NCI-H146 treated with DMSO at 0.1 percent for 48 hours (cell line): ENCODE measurements around the gene SEL1L2.

ENCODE experiments used
- DNase-seq: peaks from one replicate; lab custom pipeline; 2025; ENCODE audit not compliant: unreplicated experiment; lab: John Stamatoyannopoulos, UW

SEL1L2 gene

DNA sequence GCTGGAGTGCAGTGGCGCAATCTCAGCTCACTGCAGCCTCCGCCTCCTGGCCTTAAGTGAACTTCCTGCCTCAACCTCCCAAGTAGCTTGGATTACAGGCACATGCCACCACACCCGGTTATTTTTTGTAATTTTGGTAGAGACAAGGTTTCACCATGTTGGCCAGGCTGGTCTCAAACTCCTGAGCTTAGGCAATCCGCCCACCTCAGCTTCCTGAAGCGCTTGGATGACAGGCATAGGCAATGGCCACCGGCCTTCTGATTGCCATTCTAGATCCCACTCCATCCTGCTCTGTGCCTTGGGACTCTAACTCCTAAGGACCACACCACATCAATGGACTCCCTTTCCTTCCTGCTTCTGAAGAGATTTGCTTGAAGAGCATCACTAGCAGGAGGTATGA lies 60.6 kb downstream of the SEL1L2 start:
- no peak for DNase-seq

DNA sequence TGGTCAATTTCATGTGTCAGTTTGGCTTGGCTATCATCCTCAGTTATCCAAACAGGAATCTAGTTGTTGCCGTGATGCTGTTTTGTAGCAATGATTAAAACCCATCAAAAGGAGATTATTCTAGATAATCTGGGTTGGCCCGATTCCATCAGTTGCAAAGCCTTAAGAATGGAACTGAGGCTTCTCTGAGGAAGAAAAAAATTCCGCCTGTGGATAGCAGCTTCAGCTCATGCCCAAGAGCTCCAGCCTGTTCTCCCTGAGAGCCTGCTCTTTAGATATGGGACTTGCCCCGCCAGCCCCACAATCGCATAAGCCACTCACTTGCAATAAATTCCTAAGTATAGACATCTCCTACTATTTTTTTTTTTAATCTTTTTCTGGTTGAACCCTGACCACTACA lies 61.5 kb downstream of the SEL1L2 start:
- DNase-seq, result no peak

DNA sequence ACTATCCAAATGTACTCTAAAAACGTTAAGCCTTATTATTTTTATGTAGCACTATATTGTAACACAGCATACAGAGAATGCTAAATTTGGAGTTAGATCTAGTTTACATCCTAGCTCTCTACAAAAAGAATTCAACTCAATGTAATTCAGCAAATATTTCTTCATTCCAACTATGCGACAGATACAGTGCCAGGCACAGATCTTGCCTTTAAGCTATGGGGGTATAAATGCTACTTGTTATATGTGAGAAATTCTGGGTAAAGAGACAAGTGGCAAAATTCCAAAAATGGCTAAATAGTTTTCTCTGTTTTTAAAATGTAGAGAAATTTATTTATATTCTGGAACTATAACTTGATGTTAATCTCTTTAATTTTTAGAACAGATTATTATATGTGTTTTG lies 63.2 kb downstream of the SEL1L2 start:
- DNase-seq, result no peak

DNA sequence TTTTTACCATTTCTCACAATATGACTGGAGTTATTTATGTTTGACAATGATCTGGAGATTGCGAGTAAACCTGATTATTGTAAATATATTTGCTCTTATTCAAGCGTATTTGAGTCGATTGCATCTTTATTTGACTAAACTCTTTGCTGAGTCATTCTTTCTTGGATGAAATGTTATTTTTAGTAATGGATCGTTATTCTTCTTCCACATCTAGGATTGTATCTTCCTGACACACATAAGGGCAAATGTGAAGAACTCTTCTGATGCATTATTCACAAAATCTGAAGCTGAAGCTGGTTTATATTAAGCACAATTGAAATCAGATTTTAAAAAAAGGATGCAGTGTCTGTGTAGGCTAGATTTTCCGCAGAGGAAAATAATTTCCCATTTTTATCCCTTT lies 68.2 kb downstream of the SEL1L2 start:
- DNase-seq, result no peak

DNA sequence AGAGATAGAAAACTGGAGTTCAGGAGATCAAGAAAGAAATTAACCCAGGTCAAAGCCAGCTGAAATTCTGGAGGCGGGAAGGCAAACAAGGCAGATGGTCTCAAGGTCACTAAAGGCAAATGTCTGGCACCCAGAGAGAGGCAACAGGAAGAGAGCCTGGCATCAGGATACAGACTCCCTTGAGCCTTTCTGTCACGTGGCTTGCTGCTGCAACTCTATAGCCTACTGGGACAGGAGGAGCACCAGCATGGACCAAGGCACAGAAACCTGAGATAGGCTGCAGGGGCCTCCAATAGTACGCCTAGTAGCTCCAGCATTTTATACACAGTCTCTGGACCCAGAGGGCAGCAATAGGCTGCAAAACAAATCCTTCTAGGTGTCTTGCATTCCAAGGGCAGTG lies 75.1 kb downstream of the SEL1L2 start:
- DNase-seq, result no peak

DNA sequence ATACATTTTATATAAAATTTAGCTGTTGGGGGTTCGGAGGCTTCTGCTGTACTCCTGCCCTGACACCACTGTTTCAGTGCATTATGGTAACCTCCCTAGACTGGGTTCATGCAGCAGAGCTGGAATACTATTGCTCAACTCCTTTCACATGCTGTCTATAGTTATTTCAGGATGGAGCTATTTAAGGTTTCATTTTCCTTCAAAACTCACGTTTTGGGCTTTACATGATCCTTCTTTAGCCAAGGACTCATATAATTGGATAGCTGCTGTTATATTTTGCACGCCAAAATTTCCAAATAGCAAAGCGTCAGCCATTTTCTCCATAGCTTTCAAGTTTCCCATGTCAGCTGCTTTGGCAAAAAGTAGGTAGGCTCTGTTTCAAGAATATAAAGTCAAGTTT lies 76.8 kb downstream of the SEL1L2 start:
- no peak for DNase-seq

DNA sequence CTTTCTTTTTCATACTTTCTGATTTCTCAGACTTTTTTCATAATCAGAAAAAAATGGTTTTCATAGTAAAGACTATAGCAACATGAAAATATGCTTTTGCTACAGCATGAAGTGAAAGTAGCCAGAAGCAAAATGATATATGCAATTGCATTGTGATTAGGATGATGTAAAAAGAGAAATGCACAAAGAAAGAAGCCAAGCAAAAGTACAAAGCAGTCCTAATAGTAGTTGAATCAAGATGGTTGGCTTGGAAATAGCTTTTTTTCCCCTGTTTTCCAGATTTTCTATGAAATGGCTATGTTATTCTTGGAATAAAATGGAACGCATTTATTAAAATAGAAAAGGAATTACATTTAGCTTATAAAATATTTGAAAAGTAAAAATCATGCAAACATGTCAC lies 77.3 kb downstream of the SEL1L2 start:
- no peak for DNase-seq

DNA sequence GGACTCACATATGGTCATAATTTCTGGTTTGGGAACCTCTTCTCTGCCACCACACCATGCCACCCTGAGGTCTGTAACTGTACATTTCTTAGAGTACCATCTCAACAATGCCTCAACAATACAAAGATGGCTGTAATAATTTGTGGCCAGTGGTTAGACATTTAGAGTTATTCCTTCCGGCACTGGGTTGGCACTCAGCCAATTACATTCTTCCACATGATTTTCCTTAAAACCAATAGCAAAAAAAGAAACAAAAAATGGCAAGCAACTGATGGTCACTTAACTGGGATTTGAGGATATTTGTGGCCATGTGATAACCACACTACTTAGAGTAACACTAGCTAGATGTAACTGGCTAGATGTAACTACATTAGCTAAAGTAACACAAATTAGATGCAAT lies 79.9 kb downstream of the SEL1L2 start:
- DNase-seq, result no peak

DNA sequence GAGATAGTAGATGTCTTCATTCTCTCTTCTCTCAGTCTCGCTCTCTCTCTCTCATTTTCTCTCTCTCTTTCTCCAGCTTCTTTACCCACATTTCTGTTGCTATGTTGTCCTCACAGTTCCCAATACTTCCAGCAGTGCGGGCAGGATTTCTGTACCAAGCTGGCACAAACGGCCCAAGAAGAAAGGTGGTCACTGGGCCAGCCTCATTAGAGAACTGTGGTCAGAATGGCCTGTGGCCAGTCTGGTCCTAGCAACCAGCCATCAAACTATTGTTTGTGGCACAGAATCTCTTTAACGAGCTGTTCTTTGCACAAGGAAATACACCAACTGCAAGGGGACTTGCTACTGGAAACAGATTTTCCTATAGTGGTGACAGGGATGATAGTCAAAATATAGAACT lies 81.3 kb downstream of the SEL1L2 start:
- DNase-seq, result no peak

DNA sequence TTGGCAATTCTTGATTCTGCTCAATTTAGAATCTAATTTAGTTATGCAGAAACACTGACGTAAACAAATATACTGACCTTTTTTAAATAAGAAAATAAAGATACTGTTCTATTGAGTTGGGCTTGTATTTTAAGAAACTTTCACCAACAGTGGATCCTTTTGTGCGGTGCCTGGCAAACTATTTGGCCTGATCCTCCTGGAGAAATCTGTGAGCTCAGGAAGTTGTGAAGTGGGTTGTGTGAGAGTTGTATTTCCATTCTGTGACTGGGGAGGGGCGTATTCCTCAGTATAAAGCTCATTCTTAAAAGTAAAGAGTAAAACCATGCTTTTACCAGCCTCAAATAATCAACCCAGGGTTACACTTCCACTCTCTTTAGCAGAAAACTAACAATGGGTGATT lies 85.6 kb downstream of the SEL1L2 start:
- no peak for DNase-seq

DNA sequence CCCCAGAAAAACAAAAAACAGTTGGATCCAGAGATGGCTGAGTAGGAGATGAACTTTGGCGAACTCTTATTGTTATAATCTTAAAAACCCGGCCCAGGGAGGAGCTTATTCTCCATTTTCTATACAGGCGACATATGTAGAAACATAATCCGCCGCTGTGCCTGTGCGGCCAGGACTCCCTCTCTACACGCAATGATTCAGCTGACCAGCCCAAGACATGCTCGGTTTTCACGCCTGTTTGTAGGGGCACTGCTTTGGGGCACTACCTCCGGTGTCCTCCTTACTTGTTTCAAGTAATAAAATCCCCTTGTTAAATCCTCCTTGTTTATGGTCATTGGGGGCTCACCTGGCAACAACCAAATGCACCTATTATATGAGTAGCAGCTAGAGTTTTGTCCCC lies 89.9 kb downstream of the SEL1L2 start:
- no peak for DNase-seq

DNA sequence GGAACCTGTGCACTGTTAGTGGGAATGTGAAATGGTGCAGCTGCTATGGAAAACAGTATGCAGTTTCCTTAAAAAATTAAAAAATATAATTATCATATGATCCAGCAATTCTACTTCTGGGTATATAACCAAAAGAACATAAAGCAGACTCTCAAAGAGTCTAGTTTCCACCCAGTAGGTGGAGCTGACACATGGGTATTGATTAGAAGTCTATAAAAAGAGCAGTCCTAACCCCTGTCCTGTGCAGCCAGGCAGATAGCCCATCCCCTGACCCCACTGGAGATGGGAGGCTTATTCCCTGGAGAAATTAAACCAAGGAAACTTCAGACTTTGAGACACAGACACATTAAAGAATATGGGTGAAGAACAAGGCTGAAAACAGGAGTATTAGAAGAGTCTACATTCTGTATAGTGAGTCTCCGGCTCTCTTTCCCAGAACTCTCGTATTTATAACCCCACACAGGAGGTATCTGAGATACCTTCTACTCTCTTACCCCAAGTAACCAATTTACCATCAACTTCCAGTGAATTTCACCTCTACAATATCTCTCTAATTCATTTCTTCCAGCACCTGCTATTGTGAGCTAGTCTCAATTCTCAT lies 92.3 kb downstream of the SEL1L2 start:
- no peak for DNase-seq

DNA sequence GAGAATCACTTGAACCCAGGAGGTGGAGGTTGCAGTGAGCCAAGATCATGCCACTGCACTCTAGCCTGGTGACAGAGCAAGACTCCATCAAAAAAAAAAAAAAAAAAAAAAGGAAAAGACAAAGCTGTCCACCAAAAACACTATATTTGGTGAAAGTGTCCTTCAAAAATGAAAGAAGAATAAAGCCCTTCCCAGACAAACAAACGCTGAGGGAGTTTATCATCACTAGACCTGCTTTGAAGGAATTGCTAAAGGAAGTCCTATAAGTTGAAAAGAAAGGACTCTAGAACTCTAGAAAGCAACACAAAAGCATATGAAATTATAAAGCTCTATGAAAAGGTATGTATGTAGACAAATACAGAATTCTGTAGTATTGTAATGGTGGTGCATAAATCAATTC lies 98.8 kb downstream of the SEL1L2 start:
- DNase-seq, result no peak

DNA sequence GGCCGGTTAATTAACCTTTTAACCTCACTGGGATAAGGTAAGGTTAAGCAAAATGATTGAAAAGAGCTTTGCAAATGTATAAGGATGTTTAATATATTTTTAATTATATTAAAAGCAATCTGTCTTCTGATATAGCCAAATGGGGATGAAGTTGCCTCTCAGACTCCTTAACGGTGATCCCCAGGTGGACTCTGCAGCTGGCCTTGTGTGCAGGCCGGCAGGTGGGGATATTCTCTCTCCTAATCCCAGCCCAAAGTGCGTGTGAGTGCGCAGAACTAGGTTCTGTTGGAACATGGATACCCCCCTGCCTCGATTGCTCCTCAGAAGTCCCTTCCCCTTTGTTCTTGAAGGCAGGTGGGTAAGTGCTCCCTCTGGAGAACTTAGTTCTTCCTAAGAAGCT lies 105.6 kb downstream of the SEL1L2 start:
- no peak for DNase-seq

DNA sequence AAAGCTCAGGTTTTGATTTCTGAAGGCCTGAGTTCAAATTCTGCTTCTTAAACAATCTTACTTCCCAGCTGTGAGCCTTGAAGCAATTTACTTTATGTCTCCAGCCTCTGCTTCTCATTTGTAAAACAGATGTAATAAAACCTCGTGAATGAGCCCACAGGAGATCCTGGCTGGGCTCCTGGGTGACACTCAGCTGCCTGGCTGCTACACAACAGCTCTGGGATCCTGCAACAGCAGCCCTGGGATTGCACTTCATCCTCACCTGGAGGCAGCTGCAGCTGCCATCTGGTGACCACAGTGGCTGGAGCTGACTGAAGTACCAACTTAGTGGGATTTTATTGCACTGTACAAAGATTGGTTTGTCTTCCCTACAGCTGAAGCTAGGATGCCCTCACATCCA lies 107.0 kb downstream of the SEL1L2 start:
- no peak for DNase-seq

DNA sequence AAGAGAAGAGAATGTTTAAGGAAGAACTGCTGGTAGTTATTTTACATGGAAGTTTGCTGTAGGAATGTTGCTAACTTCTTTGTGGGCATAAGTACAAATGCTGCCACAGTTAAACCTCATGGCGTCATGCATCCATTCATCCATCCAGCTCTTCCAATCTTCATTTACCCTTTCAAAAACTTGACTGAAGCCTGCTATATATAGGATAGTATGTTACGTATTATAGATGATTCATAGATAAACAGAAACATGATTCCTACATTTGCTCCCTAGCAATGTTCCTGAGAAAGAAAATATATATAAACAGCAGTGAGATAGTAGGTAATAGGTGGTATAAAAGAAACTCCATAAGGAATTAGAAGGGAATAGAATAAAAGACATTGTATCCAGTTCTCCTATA lies 111.8 kb downstream of the SEL1L2 start:
- DNase-seq, result no peak

DNA sequence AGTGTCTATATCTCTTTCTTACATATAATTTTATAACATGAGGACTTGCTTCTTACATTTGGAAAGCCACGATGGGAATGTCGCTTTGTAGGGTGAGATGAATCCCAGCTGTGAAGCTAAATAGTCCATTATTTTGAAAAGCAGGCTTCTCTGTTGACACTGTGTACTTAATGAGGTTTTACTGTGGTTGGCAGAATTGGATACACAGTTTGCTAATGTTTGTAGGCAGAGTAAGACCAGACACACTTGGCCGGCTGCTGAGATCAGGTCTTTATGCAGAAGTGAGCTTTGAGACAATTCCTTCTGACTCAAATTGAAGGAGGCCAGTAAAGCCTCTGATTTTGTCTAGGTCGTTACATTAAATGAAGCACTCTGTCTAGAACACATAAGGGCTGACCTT lies 112.6 kb downstream of the SEL1L2 start:
- DNase-seq, result peak; percentile 28

DNA sequence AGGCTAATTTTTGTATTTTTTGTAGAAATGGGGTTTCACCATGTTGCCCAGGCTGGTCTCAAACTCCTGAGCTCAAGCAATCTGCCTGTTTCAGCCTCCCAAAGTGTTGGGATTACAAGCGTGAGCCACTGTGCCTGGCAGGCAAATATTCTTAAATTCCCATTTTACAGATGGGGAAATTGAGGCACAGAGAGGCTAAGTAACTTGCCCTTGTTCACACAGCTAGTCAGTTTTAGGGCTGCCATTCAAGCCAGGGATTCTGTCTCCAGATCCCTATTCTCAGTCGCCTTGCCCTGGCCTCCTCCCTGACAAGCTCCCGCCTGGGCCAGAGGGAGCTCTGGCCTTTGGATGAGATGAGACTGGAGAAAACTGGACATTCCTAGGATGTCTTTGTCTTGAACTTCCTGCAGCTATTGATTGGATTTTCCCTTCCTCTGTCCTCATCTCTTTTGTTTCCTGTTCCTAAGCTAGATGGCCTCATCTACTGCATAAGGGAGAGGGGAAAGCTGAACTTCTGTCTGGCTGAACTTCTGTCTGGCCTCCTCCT lies 115.1 kb downstream of the SEL1L2 start:
- DNase-seq, result no peak

DNA sequence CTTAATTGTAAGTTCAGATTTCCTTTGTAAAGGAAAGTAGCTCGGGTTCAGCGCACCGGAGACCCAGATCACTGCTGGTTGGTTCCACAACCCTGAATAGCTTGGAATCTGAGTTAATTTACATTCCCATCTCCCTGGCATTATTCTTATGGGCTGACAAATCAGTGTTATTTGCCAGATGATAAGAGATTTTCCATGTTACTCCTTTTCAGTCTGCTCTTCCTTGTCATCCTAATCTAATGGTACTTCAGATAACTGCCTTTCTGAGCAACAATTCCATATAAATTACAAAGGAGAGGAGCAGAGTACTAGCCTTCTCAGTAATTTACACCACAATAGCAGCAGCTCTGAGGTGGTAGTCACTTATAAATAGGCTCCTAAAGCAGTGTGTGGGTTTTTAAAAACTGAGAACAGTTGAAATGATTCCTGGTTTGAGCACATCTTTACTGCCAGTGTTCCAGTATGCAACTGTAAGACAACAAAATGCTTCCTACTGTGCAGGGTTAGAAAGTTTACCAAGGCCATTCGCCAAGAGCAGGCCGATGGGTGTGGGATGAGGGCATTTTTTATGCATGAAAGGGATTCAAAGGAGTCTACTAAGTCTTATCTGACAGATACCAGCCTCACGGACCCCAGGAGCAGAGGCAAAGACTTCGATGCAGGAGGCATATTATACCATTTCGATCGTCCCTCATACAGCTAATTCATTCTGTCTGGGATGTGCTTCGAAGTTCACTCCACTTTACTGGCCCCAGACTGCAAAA lies 115.8 kb downstream of the SEL1L2 start:
- DNase-seq, result no peak

DNA sequence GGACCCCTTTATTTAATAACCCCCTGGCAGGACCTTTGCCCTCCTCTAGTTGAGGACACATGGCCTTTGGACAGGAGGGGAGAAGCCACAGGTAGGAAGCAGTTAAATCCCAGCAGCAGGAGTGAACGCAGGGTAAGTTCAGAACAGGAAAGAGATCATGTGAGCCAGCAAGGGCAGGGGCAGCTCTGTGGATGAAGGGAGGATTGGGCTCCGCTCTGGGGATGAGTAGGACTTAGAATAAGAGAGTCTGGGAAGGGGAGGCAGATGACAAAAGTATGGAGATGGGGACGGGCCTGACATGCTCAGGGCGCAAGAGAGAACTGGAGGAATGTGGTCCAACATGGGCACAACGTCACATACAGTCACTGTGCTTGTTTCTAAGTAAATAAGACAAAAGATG lies 116.6 kb downstream of the SEL1L2 start:
- no peak for DNase-seq

DNA sequence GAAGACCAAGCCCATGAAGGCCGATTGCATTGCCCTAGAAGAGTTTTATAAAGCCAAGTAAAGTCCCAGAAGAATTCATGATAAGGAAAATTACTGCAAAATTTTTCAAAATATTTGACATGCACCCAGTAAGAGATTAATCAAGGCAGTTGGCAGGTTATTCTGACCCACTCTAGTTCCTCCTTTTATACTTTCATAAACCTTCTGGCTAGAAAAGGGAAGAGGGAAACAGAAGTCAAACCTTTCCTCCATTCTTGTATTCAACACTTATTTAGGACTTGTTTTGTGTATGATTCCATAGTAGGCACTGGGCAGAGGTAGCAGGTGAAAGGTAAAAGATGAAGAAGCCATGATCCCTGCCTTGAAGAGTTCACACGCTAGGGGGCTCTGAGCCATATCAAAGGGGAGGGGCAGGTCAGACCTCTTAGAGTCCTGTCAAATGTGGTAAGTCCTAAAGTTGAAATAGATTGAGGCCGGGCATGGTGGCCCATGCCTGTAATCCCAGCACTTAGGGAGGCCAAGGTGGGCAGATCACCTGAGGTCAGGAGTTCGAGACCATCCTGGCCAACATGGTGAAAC lies 120.2 kb downstream of the SEL1L2 start:
- no peak for DNase-seq

DNA sequence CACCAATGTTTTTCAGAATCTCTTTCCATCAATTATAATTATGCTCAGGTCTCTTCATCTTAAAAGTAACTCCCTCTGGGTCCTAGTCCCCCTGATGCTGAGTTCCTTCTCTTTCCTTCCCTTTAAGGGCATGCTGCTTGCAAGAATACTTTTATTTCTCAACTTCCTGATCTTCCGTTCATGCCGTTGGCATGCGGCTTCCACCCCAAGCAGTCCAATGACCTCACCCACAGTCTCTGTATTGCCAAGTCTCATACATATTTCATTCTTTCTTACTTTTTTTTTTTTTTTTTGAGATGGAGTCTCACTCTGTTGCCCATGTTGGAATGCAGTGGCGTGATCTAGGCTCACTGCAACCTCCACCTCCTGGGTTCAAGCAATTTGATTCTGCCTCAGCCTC lies 122.1 kb downstream of the SEL1L2 start:
- no peak for DNase-seq
